HEK293T (cell line): Measurements from ENCODE around the gene BCL7A.

Experiments
- CTCF ChIA-PET: fragments of 350-600 bp; formaldehyde crosslinking; extraction: SDS; loops from one replicate; lab custom pipeline; 2021; ENCODE audit warnings: antibody characterized with exemption, inconsistent platforms; lab: Yijun Ruan, JAX
- POLR2A ChIA-PET: fragments of 350-600 bp; formaldehyde crosslinking; extraction: SDS; loops from one replicate; lab custom pipeline; 2020; ENCODE audit warnings: antibody characterized with exemption, inconsistent platforms; lab: Yijun Ruan, JAX
- DNase-seq: peaks from one replicate; pipeline ENCODE4 v3.0.0; 2012; ENCODE audit warnings: mixed read lengths; ENCODE audit errors: extremely low spot score
- ARNT ChIP-seq: fragments of 450-650 bp; IDR thresholded peaks from 2 replicates; pipeline ENCODE4 v1.6.1; 2017; ENCODE audit warnings: mild to moderate bottlenecking
- BHLHE40 ChIP-seq: fragments of 450-650 bp; IDR thresholded peaks from 2 replicates; pipeline ENCODE4 v1.6.1; 2016; ENCODE audit warnings: mild to moderate bottlenecking, moderate library complexity, borderline replicate concordance
- CTBP1 ChIP-seq: fragments of 450-650 bp; IDR thresholded peaks from 2 replicates; pipeline ENCODE4 v1.6.1; 2016; ENCODE audit warnings: borderline replicate concordance
- ELF4 ChIP-seq: fragments of 450-650 bp; IDR thresholded peaks from 2 replicates; pipeline ENCODE4 v1.6.1; 2017; ENCODE audit warnings: antibody characterized with exemption
- FOXA1 ChIP-seq: fragments of 450-650 bp; IDR thresholded peaks from 2 replicates; pipeline ENCODE4 v1.6.1; 2016; ENCODE audit warnings: mild to moderate bottlenecking
- FOXK2 ChIP-seq: fragments of 450-650 bp; IDR thresholded peaks from 2 replicates; pipeline ENCODE4 v1.6.1; 2016; ENCODE audit warnings: mild to moderate bottlenecking
- FOXM1 ChIP-seq: fragments of 450-650 bp; IDR thresholded peaks from 2 replicates; pipeline ENCODE4 v1.6.1; 2017; ENCODE audit warnings: mild to moderate bottlenecking, borderline replicate concordance
- HDGF ChIP-seq: fragments of 450-650 bp; IDR thresholded peaks from 2 replicates; pipeline ENCODE4 v1.6.1; 2017; ENCODE audit warnings: antibody characterized with exemption, borderline replicate concordance
- L3MBTL2 ChIP-seq: fragments of 450-650 bp; conservative IDR thresholded peaks from 2 replicates; pipeline ENCODE4 v1.6.1; 2016; ENCODE audit warnings: mild to moderate bottlenecking
- LEF1 ChIP-seq: fragments of 450-650 bp; IDR thresholded peaks from 2 replicates; pipeline ENCODE4 v1.6.1; 2017; ENCODE audit warnings: mild to moderate bottlenecking, borderline replicate concordance
- NFRKB ChIP-seq: fragments of 450-650 bp; IDR thresholded peaks from 2 replicates; pipeline ENCODE4 v1.6.1; 2016; ENCODE audit warnings: mild to moderate bottlenecking, moderate library complexity
- PKNOX1 ChIP-seq: fragments of 450-650 bp; IDR thresholded peaks from 2 replicates; pipeline ENCODE4 v1.6.1; 2016
- SP1 ChIP-seq: fragments of 450-650 bp; IDR thresholded peaks from 2 replicates; pipeline ENCODE4 v1.6.1; 2017
- SUZ12 ChIP-seq: fragments of 450-650 bp; IDR thresholded peaks from 2 replicates; pipeline ENCODE4 v1.6.1; 2016; ENCODE audit warnings: mild to moderate bottlenecking
- TARDBP ChIP-seq: fragments of 450-650 bp; IDR thresholded peaks from 2 replicates; pipeline ENCODE4 v1.6.1; 2016
- ZNF384 ChIP-seq: fragments of 450-650 bp; IDR thresholded peaks from 2 replicates; pipeline ENCODE4 v1.6.1; 2016

BCL7A gene

GRCh38 chr12:122026706-122027333 lies 5.1 kb downstream of the BCL7A start:
- no peak for DNase-seq
- ChIA-PET CTCF (no interaction called here), POLR2A (no interaction called here)
- no peak for TF ChIP-seq L3MBTL2
- TF ChIP-seq HDGF: no peak
- TF ChIP-seq ZNF384: no peak
- TF ChIP-seq SP1: no peak
- no peak for TF ChIP-seq FOXK2
- no peak for TF ChIP-seq BHLHE40
- TF ChIP-seq SUZ12: no peak
- no peak for TF ChIP-seq LEF1
- TF ChIP-seq TARDBP: no peak
- TF ChIP-seq ARNT: no peak
- no peak for TF ChIP-seq NFRKB

- CTCF ChIA-PET: interaction anchor here (0.5 to 1.4 kb wide), 5 partner anchors 26 to 164 kb away, joined by 3 to 6 read pairs (median 3); no protein-coding TSS in a partner anchor
- POLR2A ChIA-PET: no interaction called here
- no peak for DNase-seq
- TF ChIP-seq NFRKB (no peak), CTBP1 (no peak), FOXK2 (no peak), FOXM1 (no peak), ELF4 (no peak), HDGF (no peak), LEF1 (no peak), ARNT (no peak), SUZ12 (no peak), FOXA1 (no peak), TARDBP (no peak), SP1 (no peak), L3MBTL2 (no peak)
These were observed 6.7 kb downstream of the BCL7A start for GRCh38 chr12:122028165-122028904.

DNA sequence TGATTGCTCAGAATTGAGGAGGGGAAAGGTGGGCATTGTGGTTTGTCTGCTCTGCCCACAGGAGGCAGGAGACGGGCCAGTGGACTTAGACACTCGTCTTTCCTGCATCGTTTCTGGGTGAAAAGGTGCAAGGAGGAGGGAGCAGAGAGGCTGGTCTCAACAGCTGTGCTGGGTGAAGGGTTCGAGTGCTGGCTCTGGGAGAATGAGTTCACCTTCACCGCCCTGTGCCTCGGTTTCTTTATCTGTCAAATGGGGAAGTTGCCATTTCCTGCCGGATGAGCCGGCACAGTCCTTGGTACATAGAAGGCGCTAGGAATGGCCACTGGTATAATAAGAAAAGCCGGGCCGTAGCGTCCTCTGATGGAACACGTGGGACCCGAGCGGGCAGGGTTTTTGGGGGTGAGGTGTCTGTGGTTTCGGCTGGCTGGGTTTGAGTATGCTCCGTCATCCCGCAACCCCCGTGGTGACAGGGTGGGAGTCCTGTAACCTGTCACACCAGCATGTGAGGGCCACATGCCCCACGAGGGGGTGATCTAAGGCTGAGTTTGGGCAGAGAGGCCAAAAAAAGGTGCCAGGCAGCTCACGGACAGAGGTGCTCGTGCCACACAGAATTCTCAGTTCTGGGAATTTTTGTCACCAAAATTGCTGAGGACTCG lies 7.3 kb downstream of the BCL7A start:
- ChIA-PET POLR2A (no interaction called here), CTCF (interaction anchor here (0.6 to 1.4 kb wide), 3 partner anchors 25 to 113 kb away, joined by 3 read pairs; no protein-coding TSS in a partner anchor)
- TF ChIP-seq ZNF384 (no peak), ARNT (no peak), CTBP1 (no peak), NFRKB (no peak), FOXM1 (no peak), L3MBTL2 (no peak), HDGF (no peak), FOXA1 (no peak), LEF1 (no peak)
- no peak for DNase-seq

GRCh38 chr12:122029620-122030423 lies 8.1 kb downstream of the BCL7A start:
- ChIA-PET POLR2A (no interaction called here), CTCF (no interaction called here)
- no peak for TF ChIP-seq CTBP1
- no peak for TF ChIP-seq LEF1
- TF ChIP-seq FOXM1: no peak
- no peak for DNase-seq

DNA sequence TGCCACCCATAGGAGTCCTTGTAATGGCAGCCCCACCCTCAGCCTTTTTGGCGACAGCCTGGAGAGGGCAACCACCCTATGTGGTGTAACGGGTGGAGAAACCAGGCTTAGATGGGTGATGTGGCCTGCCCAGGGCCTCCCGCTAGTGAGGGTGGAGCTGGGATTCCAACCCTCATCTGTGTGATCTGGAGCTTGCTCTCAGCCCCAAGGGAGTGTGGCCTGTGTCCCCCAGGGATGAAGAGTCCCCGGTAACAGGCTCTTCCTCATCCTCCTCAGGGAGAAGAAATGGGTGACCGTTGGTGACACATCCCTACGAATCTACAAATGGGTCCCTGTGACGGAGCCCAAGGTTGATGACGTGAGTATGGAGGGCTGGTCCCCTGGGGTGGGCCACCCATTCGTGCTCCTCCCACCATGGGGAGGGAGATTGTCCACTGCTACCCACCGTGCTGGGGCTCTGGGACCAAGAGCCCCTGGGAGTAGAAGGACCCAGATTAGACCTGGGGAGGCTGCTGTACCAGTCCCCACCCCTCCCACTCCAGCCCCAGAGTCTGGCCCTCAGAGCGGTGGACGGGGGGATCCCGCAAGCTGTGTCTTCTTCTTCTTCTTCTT lies 8.8 kb downstream of the BCL7A start:
- ChIA-PET POLR2A (interaction anchor here (1.1 kb wide), 1 partner anchor 10 kb away, joined by 3 read pairs; no protein-coding TSS in a partner anchor), CTCF (no interaction called here)
- TF ChIP-seq FOXK2: no peak
- no peak for TF ChIP-seq PKNOX1
- no peak for TF ChIP-seq CTBP1
- DNase-seq: no peak

DNA sequence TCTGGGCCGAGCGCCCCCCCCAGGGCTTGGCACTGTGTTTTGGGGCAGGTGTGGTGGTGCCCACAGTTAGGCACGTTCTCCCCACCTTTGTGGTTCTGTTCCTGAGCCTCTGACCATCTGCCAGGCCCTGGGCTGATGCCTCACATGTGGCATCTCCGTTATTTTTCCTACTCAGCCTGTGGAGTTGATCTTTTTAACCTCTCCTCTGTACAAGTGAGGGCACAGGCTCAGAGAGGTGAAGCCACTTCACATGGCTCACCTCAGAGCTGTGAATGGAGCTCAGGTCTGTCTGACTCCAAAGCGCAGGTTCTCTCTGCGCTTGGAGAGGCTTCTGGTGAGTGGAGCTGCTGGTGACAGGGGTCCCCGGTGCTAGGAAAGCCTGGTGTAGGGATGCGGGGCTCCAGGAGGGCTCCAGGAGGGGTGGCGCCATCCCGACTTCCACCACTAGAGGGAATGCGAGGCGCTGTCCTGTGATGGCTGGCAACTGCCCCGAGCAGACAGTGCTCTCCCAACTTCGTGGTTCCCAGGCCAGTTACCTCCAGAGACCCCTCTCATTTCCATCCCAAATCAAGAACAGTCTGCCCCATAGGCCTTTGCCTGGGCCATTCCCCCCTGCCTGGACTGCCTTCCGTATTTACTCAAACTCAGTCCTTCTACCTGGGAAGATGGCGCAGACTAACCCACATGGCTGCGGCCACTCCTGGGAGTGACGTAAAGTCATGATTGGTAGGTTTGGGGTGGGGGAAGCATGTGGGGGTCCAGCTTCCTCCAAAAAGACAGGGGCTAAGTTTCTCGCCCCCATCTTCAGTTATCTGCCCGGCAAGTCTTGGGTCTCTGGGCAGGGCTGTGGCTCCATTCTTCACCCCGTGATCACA lies 9.9 kb downstream of the BCL7A start:
- DNase-seq: peak; percentile 76
- no peak for TF ChIP-seq PKNOX1
- TF ChIP-seq ZNF384: no peak
- TF ChIP-seq HDGF: no peak
- TF ChIP-seq FOXA1: no peak
- TF ChIP-seq ELF4: no peak
- no peak for TF ChIP-seq SP1
- TF ChIP-seq BHLHE40: no peak
- TF ChIP-seq CTBP1: no peak
- TF ChIP-seq L3MBTL2: no peak
- TF ChIP-seq SUZ12: no peak
- no peak for TF ChIP-seq FOXM1
- no peak for TF ChIP-seq LEF1
- TF ChIP-seq FOXK2: no peak
- no peak for TF ChIP-seq ARNT
- TF ChIP-seq NFRKB: no peak
- ChIA-PET CTCF (interaction anchor here (0.6 kb wide), 1 partner anchor 61 kb away, joined by 3 read pairs; no protein-coding TSS in a partner anchor), POLR2A (interaction anchor here (1.1 kb wide), 1 partner anchor 11 kb away, joined by 3 read pairs; no protein-coding TSS in a partner anchor)
